Ovary (tissue), 3 donors: Measurements from ENCODE around the gene GRHPR.

Experiments used
- CTCF ChIP-seq, 3 donors: fragments of 450-650 bp in 2 of 3; fragments of 200-600 bp in 1 of 3; IDR thresholded peaks; one replicate each; pipeline versions ENCODE4 v1.5.1 to v1.8.0; 2016 to 2022; ENCODE audit warnings: antibody characterized with exemption in 3 of 3, mild to moderate bottlenecking in 1 of 3
- POLR2A ChIP-seq: fragments of 450-650 bp; IDR thresholded peaks from one replicate; pipeline ENCODE4 v1.6.1; 2017; ENCODE audit warnings: antibody characterized with exemption, mild to moderate bottlenecking, moderate library complexity
- donor health status: DM: no; HTN: no; CAD: no.

GRCh38 chr9:37438359-37438758 is 15.9 kb downstream of the GRHPR start:
- TF ChIP-seq CTCF (IDR thresholded peaks at IDR 0.05): no peak
- no peak for TF ChIP-seq POLR2A
